GM12874 (cell line): ENCODE measurements around the gene EML2.

Experiments used
- TF ChIP-seq, protein P1 (sequence below): IDR thresholded peaks from 2 replicates; pipeline ENCODE4 v1.5.1; 2011; ENCODE audit warnings: low read depth, mild to moderate bottlenecking, control low read depth, low read length, moderate library complexity; ENCODE audit not compliant: insufficient read depth

The EML2 gene

DNA sequence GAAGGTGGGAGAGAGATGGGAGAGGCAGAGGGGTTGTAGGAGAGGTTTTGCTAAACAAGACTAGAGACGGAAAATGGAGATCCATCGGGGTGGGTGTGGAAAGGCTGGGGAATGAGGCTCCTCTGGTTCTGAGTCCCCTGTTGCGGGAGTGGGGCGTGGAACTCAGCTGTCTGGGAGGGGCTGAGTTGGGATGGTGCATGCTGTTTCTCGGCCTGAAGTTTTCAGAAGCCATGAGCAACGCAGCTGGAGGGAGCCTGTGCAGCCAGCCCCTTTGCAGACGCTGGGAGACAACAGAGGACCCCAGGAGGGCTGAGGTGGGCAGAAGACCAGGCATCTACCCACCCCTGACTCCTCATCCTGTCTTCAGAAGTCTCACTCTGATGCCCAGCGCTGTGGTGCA lies 21.4 kb upstream of the EML2 start:
- TF ChIP-seq, protein P1, sequence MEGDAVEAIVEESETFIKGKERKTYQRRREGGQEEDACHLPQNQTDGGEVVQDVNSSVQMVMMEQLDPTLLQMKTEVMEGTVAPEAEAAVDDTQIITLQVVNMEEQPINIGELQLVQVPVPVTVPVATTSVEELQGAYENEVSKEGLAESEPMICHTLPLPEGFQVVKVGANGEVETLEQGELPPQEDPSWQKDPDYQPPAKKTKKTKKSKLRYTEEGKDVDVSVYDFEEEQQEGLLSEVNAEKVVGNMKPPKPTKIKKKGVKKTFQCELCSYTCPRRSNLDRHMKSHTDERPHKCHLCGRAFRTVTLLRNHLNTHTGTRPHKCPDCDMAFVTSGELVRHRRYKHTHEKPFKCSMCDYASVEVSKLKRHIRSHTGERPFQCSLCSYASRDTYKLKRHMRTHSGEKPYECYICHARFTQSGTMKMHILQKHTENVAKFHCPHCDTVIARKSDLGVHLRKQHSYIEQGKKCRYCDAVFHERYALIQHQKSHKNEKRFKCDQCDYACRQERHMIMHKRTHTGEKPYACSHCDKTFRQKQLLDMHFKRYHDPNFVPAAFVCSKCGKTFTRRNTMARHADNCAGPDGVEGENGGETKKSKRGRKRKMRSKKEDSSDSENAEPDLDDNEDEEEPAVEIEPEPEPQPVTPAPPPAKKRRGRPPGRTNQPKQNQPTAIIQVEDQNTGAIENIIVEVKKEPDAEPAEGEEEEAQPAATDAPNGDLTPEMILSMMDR, result no peak

DNA sequence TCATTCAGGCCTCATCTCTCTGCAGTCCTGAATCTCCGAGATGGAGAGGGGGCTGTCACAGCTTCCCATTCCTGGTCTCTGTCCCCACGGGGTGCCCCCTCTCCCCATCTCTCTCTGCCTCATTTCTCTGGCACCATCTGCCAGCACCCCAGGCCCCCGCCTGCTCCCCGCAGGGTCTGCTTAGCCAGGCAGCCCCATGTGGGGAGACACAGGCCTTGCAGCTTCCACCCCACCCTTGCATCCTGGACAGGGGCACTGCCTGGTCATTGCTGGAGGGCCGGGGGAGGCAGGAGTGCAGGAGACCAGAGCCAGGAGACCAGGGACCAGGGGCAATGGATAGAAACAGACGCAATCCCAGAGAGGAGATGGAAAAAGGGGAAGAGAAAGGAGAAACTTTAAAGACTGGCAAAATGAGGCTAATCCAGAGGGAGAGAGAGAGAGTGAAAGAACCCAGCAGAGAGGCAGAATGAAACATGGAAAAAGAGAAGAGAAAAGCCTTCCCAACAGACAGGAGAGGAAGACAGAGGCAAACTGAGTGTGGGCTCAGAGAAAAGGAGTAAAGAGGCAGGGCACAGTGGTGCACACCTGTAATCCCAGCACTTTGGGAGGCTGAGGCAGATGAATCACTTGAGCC lies 20.0 kb upstream of the EML2 start:
- TF ChIP-seq, protein P1, result no peak

DNA sequence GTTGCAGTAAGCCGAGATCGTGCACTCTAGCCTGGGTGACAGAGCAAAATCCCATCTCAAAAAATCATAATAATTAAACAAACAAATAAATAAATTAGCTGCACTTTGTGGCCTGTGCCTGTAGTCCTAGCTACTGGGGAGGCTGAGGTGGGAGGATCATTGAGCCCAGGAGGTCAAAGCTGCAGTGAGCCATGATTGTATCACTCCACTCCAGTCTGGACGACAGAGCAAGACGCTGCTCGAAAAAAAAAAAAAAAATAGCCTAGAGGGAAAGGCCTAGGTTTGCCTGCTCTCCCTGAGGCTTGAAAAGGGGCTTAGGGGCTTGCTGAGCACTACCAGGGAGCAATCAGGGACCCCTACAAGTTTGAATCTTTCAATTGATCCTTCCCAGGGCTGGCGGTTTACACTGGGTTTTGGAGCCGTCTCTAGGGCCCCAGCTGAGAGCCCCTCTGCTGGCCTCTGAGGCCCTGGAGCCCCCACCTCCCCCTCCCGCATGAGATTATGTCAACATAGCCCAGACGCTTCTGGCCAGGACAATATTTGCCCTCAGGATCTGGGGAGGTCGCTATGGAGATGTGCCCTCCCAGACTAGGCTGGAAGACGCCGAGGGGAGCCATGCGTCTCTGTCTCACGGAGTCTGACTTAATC lies 18.4 kb upstream of the EML2 start:
- TF ChIP-seq, protein P1, result no peak

DNA sequence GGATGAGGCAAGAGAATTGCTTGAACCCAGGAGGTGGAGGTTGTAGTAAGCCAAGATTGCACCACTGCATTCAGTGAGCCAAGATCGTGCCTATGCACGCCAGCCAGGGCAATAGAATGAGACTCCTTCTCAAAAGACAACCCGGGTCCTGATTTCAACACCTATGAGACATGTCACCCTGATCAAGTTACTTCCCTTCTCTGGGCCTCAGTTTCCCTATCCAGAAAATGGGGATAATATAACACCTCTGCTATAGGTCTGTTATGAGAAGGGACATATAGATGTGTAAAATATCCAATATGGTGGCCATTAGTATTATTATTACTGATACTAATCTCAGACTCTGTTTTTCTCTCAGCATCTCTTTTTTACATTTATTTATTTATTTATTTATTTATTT lies 15.9 kb upstream of the EML2 start:
- TF ChIP-seq, protein P1, result no peak

DNA sequence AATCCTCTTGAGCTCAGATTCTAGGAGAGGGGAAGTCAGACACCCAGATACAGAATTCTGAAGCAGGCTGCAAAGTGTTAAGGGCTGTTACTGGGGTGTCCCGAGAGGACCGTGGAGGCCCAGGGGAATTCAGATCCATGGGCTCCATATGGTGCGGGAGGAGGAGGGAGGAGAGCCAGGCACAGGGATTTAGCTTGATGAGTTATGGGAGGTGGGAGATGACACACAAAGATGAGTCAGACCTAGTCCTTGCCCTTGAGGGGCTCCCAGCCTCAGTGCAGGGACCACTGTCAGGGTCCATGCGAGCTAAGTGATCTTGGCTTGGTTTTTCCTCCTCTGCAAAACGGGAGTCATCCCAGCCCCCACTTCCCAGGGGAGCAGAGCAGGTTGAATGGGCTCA lies 14.4 kb upstream of the EML2 start:
- TF ChIP-seq, protein P1, result no peak

DNA sequence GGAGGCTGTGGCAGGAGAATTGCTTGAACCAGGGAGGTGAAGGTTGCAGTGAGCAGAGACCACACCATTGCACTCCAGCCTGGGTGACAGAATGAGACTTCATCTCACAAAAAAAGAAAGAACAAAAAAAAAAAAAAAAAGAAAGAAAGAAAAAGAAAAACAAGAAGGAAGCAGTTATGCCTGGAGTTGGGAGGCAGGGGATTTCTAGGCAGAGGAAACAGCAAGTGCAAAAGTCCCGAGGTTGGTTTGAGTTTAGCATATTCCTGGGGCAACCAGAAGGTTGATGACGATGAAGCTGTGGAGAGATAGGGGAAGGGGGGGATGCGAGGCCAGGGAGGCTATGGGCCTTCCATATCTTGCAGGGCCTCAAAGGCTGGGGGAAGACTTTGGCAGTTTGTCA lies 11.5 kb upstream of the EML2 start:
- TF ChIP-seq, protein P1, result no peak

DNA sequence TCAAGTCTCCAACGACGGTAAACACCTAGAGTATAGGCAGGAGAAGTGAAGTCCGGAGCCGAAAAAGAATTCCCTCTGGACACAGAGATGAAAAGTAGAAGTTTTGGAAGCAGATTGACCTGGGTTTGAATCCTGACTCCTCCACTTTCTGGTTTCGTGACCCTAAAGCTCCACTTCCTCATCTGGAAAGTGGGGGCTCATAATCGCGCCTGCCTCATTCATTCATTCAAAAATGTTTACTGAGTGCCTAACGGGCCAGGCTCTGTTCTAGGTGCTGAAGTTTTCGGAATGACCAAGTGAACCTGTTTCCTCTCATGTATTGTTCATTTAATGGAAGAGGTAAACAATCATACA lies 7.1 kb upstream of the EML2 start:
- TF ChIP-seq, protein P1, result no peak
